Choroid plexus epithelial cell (primary cell): ENCODE measurements around the gene PLXDC1.

Experiments
- DNase-seq: peaks from one replicate; pipeline ENCODE4 v3.0.0-alpha.2; 2010; ENCODE audit warnings: low read depth
- H3K4me3 ChIP-seq: 2 replicates; pipeline ENCODE4 v1.5.1; 2011; ENCODE audit warnings: low read depth, mild to moderate bottlenecking, control low read depth, low read length, moderate library complexity
- CTCF ChIP-seq: conservative IDR thresholded peaks from 2 replicates; pipeline ENCODE4 v1.5.1; 2011; ENCODE audit warnings: low read depth, mild to moderate bottlenecking, control low read depth, inconsistent platforms, low read length, moderate library complexity

Gene PLXDC1

GRCh38 chr17:39108461-39109375 lies 42.7 kb downstream of the PLXDC1 start:
- TF ChIP-seq CTCF, result no peak
- no peak for DNase-seq
- no peak overlapping the region for H3K4me3 ChIP-seq

- DNase-seq, result no peak
- H3K4me3 ChIP-seq, result no peak overlapping the region
- no peak for TF ChIP-seq CTCF
These were observed 43.5 kb downstream of the PLXDC1 start for GRCh38 chr17:39107973-39108372.

- TF ChIP-seq CTCF, result no peak
- DNase-seq, result no peak
- H3K4me3 ChIP-seq, result no peak overlapping the region
These were observed 44.3 kb downstream of the PLXDC1 start for GRCh38 chr17:39107155-39107554.

- H3K4me3 ChIP-seq, result no peak overlapping the region
- DNase-seq, result no peak
- no peak for TF ChIP-seq CTCF
These were observed 45.7 kb downstream of the PLXDC1 start for GRCh38 chr17:39105705-39106104.

GRCh38 chr17:39104657-39105056 lies 46.8 kb downstream of the PLXDC1 start:
- H3K4me3 ChIP-seq, result no peak overlapping the region
- DNase-seq, result peak; percentile 13
- no peak for TF ChIP-seq CTCF

GRCh38 chr17:39104046-39104445 lies 47.4 kb downstream of the PLXDC1 start:
- TF ChIP-seq CTCF, result no peak
- peak; percentile 67 for DNase-seq
- no peak overlapping the region for H3K4me3 ChIP-seq

- H3K4me3 ChIP-seq, result no peak overlapping the region
- TF ChIP-seq CTCF, result no peak
- no peak for DNase-seq
These were observed 50.3 kb downstream of the PLXDC1 start for GRCh38 chr17:39101091-39101490.
